ENCODE results near the gene ATXN10.

DNA sequence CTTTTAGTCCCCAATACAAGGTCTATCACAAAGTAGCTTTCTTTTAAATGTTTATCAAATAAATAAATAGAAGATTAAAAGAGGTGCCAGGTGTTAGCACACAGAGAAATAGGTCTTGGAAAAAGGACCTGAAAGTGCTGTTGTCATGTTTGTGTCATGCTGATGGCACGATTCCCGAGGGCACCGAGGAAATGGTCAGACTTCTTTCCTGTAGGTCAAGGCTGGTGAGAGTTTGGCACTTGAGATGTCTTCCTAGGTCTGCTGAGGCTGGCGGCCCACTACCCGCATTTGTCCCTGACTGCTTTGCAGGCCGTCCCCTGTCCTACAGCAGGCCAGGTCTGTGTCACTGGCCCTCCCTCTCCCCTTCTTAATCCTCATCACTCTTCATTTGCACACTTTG lies 112.1 kb downstream of the ATXN10 start:
- no peak for TF ChIP-seq LEF1 (IDR thresholded peaks at IDR 0.05; ENCODE audit: borderline replicate concordance)
- TF ChIP-seq FOXM1 (IDR thresholded peaks at IDR 0.05; ENCODE audit: borderline replicate concordance), result no peak
- no peak for TF ChIP-seq ELF4 (IDR thresholded peaks at IDR 0.05)
- TF ChIP-seq FOXK2 (IDR thresholded peaks at IDR 0.05), result no peak
